ENCODE data around the gene GNAT2.

GRCh38 chr1:109641861-109642260, 22.4 kb upstream of the GNAT2 start:
- no peak for TF ChIP-seq POLR2A (IDR thresholded peaks at IDR 0.05; ENCODE audit: low read depth, low read length)
- no peak for TF ChIP-seq POLR2AphosphoS5 (IDR thresholded peaks at IDR 0.05; ENCODE audit: low read depth, low read length)
